22Rv1 (cell line): Measurements from ENCODE around the gene DENND5B.
"Not testable (repeated sequence)": the region's sequence is repeated elsewhere in the genome, so short reads cannot be mapped to it uniquely, and the experiment has no call there.

Experiments
- H3K27ac ChIP-seq: fragments of 450-650 bp; 2 replicates; pipeline ENCODE4 v1.5.1; 2017
- CTCF ChIP-seq: fragments of 450-650 bp; IDR thresholded peaks from 2 replicates; pipeline ENCODE4 v1.5.1; 2017; ENCODE audit warnings: mild to moderate bottlenecking
- ZFX ChIP-seq: fragments of 450-650 bp; IDR thresholded peaks from 2 replicates; pipeline ENCODE4 v1.6.1; 2017; ENCODE audit warnings: antibody characterized with exemption, borderline replicate concordance

DENND5B gene

GRCh38 chr12:31386364-31386777, 204.6 kb downstream of the DENND5B start:
- TF ChIP-seq CTCF (no peak), ZFX (no peak)
- H3K27ac ChIP-seq, result no peak overlapping the region

GRCh38 chr12:31377210-31377609, 213.7 kb downstream of the DENND5B start:
- not testable (repeated sequence) for H3K27ac ChIP-seq

- H3K27ac ChIP-seq, result not testable (repeated sequence)
Observed at GRCh38 chr12:31375422-31375821, 215.5 kb downstream of the DENND5B start.

- no peak for TF ChIP-seq ZFX
- no peak for TF ChIP-seq CTCF
- H3K27ac ChIP-seq, result peak overlapping the region; percentile 46
Observed at GRCh38 chr12:31371256-31371620, 219.7 kb downstream of the DENND5B start.

- H3K27ac ChIP-seq, result peak overlapping the region; percentile 46
- TF ChIP-seq ZFX, result no peak
- no peak for TF ChIP-seq CTCF
Observed at GRCh38 chr12:31370531-31371255, 220.2 kb downstream of the DENND5B start.

- H3K27ac ChIP-seq, result peak overlapping the region; percentile 46
- TF ChIP-seq ZFX (no peak), CTCF (no peak)
Observed at GRCh38 chr12:31369712-31370521, 221.0 kb downstream of the DENND5B start.

- TF ChIP-seq ZFX (no peak), CTCF (no peak)
- H3K27ac ChIP-seq, result no peak overlapping the region
Observed at GRCh38 chr12:31368666-31369361, 222.1 kb downstream of the DENND5B start.

- TF ChIP-seq CTCF, result no peak
- no peak for TF ChIP-seq ZFX
- no peak overlapping the region for H3K27ac ChIP-seq
Observed at GRCh38 chr12:31366104-31366621, 224.8 kb downstream of the DENND5B start.
